Limb (tissue), 2 donors: Measurements from ENCODE around the gene OPTC.
A peak's percentile ranks its signal among the peaks of the same experiment; 100 is the strongest.
"Not testable (repeated sequence)": the region's sequence is repeated elsewhere in the genome, so short reads cannot be mapped to it uniquely, and the experiment has no call there.

Source experiments
- DNase-seq, 2 donors: peaks; one replicate each; pipeline ENCODE4 v3.0.0-alpha.2; 2016; ENCODE audit errors: extremely low spot score in 2 of 2

The OPTC gene

DNA sequence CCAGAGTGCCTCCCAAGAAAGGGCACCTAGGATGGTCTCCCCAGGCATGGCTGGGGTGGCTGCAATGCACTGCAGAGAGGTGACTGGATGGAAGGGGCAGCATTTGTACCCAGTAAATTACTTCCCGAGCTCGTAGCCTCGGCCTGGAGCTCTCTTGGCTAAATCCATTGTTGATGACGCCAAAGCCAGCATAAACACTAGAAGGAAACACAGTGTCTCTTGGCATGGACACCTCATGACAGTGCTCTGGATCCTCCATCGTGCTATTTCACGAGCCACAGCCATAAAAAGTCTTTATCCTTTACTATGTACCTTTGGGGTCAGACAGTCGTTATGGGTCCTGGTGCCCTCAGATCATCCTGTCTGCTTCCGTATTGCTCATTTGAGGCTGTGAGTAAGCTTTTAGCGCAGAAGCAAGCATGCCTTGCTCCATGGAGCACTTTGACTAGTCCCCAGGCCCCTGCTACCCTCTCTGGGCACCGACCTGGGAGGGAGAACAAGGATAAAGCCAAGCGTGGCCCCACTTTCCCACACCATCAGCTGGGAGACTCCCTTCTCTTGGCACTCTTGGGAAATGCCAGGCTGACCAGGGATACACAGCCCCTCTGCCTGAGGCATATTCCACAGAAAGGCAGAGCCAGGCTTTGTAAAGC is 28.7 kb upstream of the OPTC start:
- no peak for DNase-seq

- DNase-seq: peak; percentile 62 to 63
These were observed 28.0 kb upstream of the OPTC start for GRCh38 chr1:203465948-203466347.

GRCh38 chr1:203466906-203467549 is 26.9 kb upstream of the OPTC start:
- not testable (repeated sequence) for DNase-seq

DNA sequence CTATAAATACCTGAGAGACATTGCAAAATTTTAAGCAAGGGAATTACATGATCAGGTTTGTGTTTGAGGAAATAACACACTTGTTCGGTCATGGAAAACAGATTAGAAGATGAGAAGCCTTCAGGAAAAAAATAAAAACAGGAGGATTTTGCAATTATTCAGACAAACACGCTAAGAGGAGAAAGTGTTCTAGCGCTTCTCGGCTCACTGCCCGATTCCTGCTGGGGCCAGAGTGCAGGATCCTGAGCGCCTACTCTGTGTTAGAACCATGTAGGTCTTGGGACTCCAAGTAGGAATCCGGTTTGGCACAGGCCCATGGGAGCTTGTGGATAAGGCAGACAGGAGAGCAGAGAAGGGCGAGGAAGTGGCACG is 26.4 kb upstream of the OPTC start:
- no peak for DNase-seq

DNA sequence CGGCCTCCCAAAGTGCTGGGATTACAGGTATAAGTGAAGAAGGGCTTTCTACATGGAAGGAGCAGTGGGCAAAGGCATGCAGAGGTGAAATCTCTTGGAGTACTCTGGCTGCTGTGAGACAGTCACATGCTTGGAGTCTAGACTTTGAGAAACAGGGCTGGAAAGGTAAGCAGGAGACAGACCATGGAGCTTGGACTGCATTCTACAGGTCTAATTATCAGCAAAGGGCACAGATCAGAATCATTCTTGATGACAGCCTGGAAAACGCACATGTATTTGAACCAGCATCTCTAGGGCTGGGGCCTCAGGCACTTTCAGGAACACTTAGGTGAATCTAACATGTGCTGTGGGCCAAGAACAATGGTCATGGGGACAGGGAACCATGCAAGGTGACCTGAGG is 25.6 kb upstream of the OPTC start:
- no peak for DNase-seq

GRCh38 chr1:203470240-203470639 is 23.7 kb upstream of the OPTC start:
- no peak for DNase-seq

GRCh38 chr1:203471841-203472240 is 22.1 kb upstream of the OPTC start:
- DNase-seq: no peak

DNA sequence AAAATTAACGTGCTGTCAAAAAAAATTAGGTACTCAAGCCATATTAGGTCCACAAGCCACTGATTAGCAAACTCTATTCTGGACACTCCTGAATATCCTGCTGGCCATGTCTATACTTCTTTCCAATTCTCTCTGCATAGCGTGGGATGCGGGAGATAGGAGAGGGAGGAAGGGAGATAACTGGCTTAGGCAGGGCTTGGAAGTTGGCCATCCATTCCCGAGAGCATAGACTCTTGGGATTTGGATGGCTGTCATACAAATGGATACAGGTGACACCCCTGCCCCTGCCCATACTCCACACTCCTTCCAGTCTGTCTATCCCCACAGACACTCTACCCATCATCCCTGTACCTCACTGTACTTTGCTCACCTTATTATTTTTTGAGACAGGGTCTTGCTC is 20.7 kb upstream of the OPTC start:
- DNase-seq: no peak

- no peak for DNase-seq
These were observed 20.1 kb upstream of the OPTC start for GRCh38 chr1:203473781-203474305.

DNA sequence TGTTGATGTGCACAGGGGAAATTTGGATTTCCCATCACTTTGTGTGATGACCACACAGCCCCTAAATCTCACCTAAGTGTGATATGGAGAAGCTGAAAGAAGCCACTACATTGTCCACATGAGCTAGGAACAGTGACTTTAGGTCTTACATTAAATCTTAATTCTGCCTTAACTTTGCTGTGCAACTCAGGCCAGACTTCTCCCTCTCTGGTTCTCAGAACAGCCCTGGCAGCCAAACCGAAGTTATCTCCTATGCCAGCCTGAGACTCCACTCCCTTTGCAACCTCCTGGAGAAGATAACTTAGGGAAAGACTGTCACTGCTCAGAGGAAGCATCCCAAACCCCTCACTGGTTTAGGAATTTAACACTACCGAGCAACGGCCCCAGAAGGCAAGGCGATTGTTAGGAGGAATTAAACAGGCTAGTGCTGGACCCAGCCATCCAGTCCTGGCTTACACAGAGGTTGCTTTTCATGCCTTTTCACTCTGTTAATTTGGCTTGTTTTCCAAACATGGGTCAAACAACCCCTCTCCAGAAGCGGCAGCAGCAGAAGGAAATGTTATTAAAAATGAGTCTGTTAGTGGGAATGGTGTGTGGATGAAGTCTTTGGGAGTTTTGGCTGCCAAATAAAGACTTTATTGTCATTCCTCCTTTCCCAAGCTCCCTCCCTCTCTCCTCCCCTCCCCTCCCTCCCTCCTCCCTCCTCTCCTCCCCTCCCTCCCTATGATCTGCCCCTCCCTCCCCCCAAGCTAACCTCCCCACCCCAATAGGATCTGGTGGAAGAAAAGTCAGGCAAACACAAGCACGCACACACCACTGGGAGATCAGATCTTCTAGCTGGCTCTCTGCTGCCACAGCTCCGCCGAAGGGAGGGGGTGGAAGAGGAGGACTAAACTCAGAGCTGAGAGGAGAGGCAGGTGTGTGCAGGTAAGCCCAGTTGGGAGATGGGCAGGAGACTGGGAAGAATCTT is 18.7 kb upstream of the OPTC start, which contains the start of gene PRELP:
Gene PRELP (plus strand): TSS at position 795 of the 970 bp plus-strand sequence. CDS start 7,379 bp downstream, outside the sequence.
- peak; percentile 64 to 75 for DNase-seq

GRCh38 chr1:203476216-203476814 is 17.6 kb upstream of the OPTC start:
- no peak for DNase-seq

DNA sequence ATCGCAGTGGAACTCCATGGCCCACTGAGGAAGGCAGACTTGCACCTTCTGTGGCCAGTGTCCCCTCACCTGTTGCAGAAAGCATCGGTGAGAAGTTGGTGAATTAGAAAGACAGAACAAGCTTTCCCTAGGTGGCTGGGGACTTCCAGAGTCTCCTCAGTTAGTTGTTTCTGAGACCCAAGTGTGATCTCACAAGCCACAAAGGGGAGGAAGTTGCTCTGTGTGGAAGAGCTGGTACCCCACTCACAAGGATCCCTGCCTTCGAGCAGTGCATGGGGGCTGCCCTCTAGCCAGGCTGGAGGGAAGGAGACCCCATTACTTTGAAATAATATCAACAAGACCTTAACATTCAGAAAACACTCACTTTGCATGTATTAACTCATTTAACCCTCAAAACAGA is 16.2 kb upstream of the OPTC start:
- DNase-seq: no peak

DNA sequence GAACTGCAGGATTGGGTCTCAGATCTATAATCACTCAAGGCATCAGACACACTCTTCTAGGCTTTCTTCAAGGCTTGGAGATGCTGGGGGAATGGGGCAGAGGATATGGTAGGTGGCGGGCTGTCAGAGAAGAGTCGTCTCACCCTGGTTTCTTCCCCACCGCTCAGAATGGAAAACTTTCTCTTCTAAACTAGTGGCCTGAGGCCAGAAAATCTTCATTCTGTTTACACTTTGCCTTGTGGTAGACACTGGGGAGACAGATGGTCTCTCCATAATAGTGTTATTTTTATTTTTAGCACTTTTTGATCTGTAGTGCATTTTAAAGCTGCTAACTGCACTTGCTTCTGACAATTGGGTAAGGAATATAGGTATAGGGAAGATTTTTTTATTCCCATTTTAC is 15.7 kb upstream of the OPTC start:
- DNase-seq: no peak

DNA sequence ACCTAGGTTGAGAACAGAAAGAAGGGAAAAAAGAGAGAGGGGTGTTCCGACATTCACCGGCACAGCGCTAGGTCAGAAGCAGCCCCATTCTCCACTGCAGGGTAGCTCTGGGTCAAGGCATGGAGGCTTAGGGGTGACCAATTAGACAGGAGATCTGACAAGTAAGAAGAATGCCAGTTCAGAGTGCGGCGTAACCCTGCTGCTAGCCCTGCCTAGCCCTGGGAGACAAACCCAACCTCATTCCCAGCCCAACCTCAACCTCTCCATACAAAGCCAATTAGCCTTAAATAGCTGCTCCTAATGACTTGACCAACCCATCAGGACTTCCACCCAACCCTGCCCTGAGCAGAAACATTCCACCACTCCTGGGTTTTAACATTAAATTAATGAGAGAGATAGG is 15.0 kb upstream of the OPTC start:
- no peak for DNase-seq

- no peak for DNase-seq
These were observed 14.3 kb upstream of the OPTC start for GRCh38 chr1:203479646-203480045.

DNA sequence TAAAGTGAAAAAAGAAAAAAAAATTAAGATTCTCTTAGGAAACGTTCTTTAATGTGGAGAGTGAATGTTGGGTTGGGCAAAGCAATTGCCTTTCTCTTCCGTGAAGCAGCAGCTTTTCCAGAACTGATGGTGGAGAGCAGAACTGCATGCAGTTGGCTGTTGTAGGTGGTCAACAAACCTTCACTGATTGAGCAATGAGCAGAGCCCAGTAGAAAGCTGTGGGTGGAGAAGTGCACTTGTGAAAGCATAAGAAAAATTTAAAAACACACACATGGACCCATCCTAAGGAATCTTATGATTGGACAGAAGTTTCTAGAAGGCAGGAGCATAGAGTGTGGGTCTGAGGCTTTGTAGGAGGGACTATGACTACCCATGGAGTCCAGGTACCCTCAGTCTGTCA is 13.9 kb upstream of the OPTC start:
- no peak for DNase-seq

DNA sequence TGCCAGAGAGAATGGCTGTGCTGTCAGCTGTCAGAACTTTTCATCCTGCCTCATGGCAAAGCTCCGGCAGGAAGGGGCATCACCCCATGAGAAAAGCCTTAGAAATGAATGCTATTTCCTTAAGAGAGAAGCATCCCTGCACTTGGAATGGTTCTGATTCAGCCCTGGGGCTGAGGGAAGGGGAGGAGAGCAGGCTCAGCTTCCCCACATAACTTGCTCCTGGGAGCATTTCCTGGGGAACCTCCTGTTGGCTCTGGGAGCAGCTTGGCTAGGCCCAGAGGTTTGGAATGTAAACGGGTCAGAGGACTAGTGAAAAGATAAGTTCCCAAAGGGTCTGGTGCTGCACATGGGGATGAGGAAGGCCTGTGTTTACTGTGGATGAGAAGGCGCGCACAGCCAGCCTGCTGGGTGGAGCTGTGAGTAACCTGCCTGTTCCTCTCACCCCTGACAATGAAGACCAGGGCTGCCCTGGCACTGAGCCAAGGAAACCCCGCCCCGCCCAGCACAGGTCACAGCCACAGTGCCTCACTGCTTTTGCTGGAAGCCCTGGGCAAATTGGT is 13.3 kb upstream of the OPTC start:
- no peak for DNase-seq

GRCh38 chr1:203481196-203481595 is 12.8 kb upstream of the OPTC start:
- no peak for DNase-seq

- DNase-seq: no peak
These were observed 7.2 kb upstream of the OPTC start for GRCh38 chr1:203486618-203487370.

DNA sequence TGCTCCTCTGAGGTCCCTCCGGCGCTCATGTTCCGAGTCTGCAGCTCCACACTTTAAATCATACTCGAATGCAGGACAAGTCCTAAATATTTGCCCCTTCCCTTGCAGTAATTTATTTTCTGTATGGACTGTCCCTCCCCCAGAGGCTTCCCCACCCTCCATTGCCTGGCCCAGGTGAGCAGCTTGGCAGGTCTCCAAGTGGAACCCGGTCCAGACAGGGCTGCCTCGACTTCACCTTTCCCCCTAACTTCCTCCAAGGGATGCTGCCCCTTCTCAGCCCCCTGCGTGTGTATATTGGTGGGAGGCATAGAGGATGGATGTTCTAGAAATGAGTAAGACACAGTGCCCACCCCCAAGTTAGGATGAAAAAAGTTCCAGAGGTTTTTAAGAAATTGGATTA is 5.4 kb upstream of the OPTC start:
- DNase-seq: no peak

DNA sequence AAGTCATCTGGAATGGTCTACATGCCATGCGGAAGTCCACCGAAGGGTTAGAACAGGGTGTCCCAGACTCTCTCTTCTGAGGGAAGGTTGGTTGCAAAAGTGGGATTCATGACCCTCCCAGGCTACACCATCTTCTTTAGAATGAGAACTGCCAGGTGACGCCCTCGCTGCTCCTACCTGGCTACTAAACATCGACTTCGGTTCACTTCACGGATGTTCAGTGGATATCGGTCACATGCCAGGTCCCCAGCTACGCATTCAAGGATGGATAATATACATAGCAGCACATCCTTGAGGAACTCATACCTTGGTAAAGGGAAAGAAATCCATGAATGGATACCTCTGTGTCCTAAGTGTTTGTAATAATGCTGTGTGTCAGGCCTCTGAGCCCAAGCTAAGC is 3.3 kb upstream of the OPTC start:
- DNase-seq: no peak
